ENCODE measurements around the gene LDB3. TPM values are rescaled to one million over a fixed set of nuclear protein-coding genes. Genes with fewer than 3 reads are reported as not detected.
A peak's percentile ranks its signal among the peaks of the same experiment; 100 is the strongest.

The LDB3 gene
- total RNA-seq, 1 donor from 2014 or later, result 4.7 TPM

DNA sequence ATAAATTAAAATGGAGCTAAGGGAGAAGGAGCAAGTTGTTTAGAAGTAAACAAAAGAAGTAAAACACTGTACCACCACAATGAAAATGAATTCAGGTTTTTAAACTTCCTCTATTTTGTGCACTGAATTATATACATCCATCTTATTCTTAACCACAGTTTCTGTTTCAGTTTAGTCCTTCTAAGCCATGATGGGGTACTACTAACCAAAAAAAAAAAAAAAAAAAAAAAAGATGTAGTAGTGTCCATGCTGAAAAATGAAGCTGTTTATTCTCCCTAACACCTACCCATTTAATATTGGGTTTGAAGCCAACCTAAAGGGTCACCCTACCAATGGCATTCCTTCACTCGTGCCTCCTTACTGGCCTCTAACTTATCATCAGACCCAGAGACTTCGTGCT is 84.7 kb downstream of the LDB3 start:
- Histone ChIP-seq H3K4me1 (peaks cover 12% of the 10 kb centered on the region), H3K36me3 (no peaks in the 10 kb centered on the region), H3K9me3 (no peaks in the 10 kb centered on the region), H3K27me3 (no peaks in the 10 kb centered on the region), H3K4me3 (no peak overlapping the region), H3K27ac (no peak overlapping the region)
- TF ChIP-seq, protein P1, sequence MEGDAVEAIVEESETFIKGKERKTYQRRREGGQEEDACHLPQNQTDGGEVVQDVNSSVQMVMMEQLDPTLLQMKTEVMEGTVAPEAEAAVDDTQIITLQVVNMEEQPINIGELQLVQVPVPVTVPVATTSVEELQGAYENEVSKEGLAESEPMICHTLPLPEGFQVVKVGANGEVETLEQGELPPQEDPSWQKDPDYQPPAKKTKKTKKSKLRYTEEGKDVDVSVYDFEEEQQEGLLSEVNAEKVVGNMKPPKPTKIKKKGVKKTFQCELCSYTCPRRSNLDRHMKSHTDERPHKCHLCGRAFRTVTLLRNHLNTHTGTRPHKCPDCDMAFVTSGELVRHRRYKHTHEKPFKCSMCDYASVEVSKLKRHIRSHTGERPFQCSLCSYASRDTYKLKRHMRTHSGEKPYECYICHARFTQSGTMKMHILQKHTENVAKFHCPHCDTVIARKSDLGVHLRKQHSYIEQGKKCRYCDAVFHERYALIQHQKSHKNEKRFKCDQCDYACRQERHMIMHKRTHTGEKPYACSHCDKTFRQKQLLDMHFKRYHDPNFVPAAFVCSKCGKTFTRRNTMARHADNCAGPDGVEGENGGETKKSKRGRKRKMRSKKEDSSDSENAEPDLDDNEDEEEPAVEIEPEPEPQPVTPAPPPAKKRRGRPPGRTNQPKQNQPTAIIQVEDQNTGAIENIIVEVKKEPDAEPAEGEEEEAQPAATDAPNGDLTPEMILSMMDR (IDR thresholded peaks at IDR 0.05), result no peak
- no peak for TF ChIP-seq POLR2AphosphoS5 (IDR thresholded peaks at IDR 0.05; ENCODE audit: insufficient read depth in 1 of 2, low read depth in 1 of 2)
- intact Hi-C loops (cut with DNase I), result no loop called here
- DNase-seq (ENCODE audit: extremely low spot score in 2 of 2), result no peak

DNA sequence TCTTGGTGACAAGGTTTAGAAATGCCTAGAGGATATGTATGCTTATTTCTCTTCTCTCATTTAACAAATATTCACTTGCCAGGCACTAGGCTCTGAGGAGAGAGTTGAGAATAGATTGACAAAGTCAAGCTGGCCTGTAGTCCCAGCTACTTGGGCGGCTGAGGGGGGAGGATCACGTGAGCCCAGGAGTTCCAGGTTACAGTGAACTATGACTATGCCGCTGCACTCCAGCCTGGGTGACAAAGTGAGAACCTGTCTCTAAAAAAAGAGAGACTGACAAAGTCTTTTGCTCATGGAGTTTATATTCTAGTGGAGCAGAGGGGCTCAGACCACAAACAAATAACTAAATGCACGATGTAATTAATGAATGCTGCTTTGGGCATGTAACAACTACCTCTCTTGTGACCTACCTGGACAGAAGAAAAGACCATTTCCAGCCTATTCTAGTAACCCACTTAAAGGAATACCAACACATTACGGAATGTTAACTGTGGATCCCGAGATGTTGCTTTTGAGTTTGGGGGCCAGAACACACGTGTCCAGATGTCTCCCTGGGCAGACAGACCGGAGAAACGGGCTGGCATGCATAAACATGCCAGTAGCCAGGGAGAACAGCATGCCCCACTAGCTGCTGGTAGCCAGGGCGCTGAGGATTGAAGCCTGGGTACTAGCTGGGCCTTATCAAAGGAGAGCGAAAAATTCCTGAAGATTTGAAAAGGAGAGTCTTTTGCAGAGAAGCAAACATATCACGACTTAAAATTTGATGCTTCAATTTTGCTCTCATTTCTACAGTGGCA is 85.5 kb downstream of the LDB3 start:
- H3K4me1 ChIP-seq, result peaks cover 17% of the 10 kb centered on the region
- no peaks in the 10 kb centered on the region for H3K9me3 ChIP-seq
- no peak overlapping the region for H3K4me3 ChIP-seq
- no peaks in the 10 kb centered on the region for H3K36me3 ChIP-seq
- no peak for DNase-seq (ENCODE audit: extremely low spot score in 2 of 2)
- no peaks in the 10 kb centered on the region for H3K27me3 ChIP-seq
- no peak for TF ChIP-seq POLR2AphosphoS5 (IDR thresholded peaks at IDR 0.05; ENCODE audit: insufficient read depth in 1 of 2, low read depth in 1 of 2)
- TF ChIP-seq POLR2A (IDR thresholded peaks at IDR 0.05), result no peak
- TF ChIP-seq, protein P1 (IDR thresholded peaks at IDR 0.05), result no peak
- intact Hi-C loops (cut with DNase I), result no loop called here
- no peak overlapping the region for H3K27ac ChIP-seq

DNA sequence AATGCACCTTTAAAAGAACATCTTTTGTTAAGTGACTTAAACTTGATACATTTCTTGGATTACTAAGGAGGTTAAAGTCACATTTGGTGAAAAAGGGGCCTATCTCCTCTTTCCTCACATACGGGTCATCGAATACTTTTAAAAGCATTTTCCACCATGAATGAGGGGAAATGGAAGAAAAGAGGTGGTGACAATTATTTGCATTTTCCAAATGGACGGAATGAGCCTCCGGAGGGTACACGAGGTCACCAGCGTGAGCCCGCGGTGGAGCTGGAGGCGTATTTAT is 87.1 kb downstream of the LDB3 start:
- DNase-seq (ENCODE audit: extremely low spot score in 2 of 2), result no peak
- intact Hi-C loops (cut with DNase I), result loop anchor here (5.0 kb wide), 1 partner anchor 43 kb away; no protein-coding TSS in a partner anchor
- Histone ChIP-seq H3K36me3 (no peaks in the 10 kb centered on the region), H3K9me3 (no peaks in the 10 kb centered on the region), H3K27ac (peak overlapping the region; percentile 94), H3K4me3 (peak overlapping the region; percentile 76 to 83), H3K4me1 (peaks cover 21% of the 10 kb centered on the region), H3K27me3 (no peaks in the 10 kb centered on the region)
- TF ChIP-seq POLR2A (IDR thresholded peaks at IDR 0.05) (no peak), POLR2AphosphoS5 (IDR thresholded peaks at IDR 0.05; ENCODE audit: insufficient read depth in 1 of 2, low read depth in 1 of 2) (peak in 1 of 2 donors; percentile 18)
- TF ChIP-seq, protein P1 (IDR thresholded peaks at IDR 0.05), result no peak

DNA sequence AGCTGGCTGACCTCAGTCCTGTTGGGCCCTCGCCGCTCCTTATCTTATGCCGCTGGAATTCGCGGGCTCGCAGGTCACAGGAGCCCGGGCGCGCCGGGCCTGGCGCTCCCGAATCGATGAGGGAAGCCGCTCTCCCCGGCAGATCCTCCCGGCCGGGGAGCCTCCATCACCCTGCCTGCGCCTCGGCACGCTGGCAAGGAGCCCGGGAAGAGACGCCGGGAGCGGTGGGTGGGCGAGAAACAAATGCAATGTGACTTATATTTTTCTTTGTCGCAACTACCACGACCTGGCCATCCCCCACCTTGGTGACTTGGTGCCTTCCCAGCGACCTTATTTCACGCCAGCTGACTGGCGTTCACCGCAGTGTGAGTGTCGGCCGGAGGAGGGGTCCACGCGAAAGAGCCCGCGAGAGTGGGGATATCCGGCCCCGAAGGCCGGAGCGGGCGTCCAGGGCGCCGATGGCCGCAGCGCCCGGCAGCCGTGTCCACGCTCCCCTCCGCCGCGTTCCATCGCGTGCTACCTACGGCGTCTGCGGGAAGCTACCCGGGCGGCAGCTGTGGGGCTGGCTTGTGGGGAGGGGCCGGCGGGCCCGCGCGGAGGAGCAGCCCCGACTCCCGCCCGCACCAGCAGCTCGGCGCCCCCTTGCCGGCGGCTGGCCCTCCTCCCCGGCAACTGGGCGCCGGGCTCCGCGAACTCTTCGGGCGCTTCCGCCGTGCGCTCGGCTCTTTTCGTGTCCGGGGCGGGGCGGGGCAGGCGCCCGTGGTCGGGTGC is 87.6 kb downstream of the LDB3 start:
- no peaks in the 10 kb centered on the region for H3K27me3 ChIP-seq
- H3K36me3 ChIP-seq, result no peaks in the 10 kb centered on the region
- H3K4me3 ChIP-seq, result peak overlapping the region; percentile 76 to 83
- no peaks in the 10 kb centered on the region for H3K9me3 ChIP-seq
- TF ChIP-seq, protein P1 (IDR thresholded peaks at IDR 0.05), result no peak
- TF ChIP-seq POLR2AphosphoS5 (IDR thresholded peaks at IDR 0.05; ENCODE audit: insufficient read depth in 1 of 2, low read depth in 1 of 2) (peak in 1 of 2 donors; percentile 82), POLR2A (IDR thresholded peaks at IDR 0.05) (peak in 1 of 2 donors; percentile 74)
- peaks cover 21% of the 10 kb centered on the region for H3K4me1 ChIP-seq
- H3K27ac ChIP-seq, result peak overlapping the region; percentile 94
- intact Hi-C loops (cut with DNase I), result loop anchor here (5.0 kb wide), 1 partner anchor 44 kb away; no protein-coding TSS in a partner anchor
- DNase-seq (ENCODE audit: extremely low spot score in 2 of 2), result peak in 1 of 2 donors; percentile 89
